ENCODE measurements around the gene SERPINE1. TPM values are rescaled to one million over a fixed set of nuclear protein-coding genes. Genes with fewer than 3 reads are reported as not detected.

The SERPINE1 gene
- total RNA-seq, 4 donors from 2014 or later, result 4.7 to 18.6 (median 7.6) TPM

GRCh38 chr7:101166909-101167644 is 40.2 kb downstream of the SERPINE1 start:
- Histone ChIP-seq H3K27ac (no peak overlapping the region), H3K9me3 (no peaks in the 10 kb centered on the region), H3K36me3 (no peaks in the 10 kb centered on the region), H3K27me3 (peaks cover 41% of the 10 kb centered on the region), H3K4me3 (replicated peaks in 1 of 3) (no peak overlapping the region), H3K4me1 (peaks cover 25 to 57% of the 10 kb centered on the region in 2 donors)
- intact Hi-C loops (cut with DNase I), result loop anchor here (10.0 kb wide), 1 partner anchor 272 kb away; the partner anchor contains the start of gene ACHE
- TF ChIP-seq POLR2A (IDR thresholded peaks at IDR 0.05) (no peak), CTCF (IDR thresholded peaks at IDR 0.05) (no peak)
- no peak for DNase-seq
- WGBS, 2 donors, result 1% methylated on average over 18 to 19 of the region's 19 CpGs

DNA sequence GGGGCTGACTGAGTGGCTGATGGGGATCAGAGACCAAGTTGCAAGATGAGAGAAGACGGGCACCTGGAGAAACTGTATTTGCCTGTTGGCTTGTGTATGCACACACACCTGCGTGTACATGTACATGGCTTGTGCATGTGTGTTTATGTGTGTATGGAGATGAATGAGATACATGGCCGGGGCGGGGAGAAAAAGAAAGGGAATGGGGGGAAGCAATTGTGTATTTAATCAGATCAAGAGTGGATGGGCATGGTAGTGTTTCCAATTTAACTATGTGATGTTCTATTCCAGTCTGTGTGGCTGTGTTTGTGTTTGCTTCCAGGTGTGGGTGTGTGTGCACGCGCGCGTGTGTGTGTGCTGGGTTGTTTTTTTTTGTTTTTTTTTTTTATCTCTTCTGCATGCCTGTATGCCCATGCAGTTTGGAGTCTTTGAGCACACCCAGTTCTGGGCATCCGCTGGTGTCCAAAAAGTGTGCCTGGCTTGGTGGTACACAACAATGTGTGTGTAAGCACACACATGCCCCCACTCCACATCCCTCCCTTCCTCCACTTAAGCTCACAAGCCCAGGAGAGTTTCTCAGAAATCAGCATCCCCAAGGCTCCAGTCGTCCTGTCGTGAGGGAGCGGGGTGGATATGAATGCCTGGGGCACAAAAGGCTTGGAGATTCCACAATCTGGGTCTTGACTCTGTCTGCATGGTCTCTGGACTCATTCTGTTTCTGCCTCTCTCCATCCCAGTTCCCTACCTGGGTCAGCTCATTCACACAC is 40.9 kb downstream of the SERPINE1 start:
- no peak overlapping the region for H3K4me3 ChIP-seq (replicated peaks in 1 of 3)
- no peak for DNase-seq
- H3K9me3 ChIP-seq, result no peaks in the 10 kb centered on the region
- H3K27me3 ChIP-seq, result peaks cover 48% of the 10 kb centered on the region
- H3K4me1 ChIP-seq, result peaks cover 33 to 58% of the 10 kb centered on the region in 2 donors
- H3K27ac ChIP-seq, result no peak overlapping the region
- TF ChIP-seq CTCF (IDR thresholded peaks at IDR 0.05) (no peak), POLR2A (IDR thresholded peaks at IDR 0.05) (no peak)
- WGBS, 2 donors, result 3 to 4% methylated on average over 12 of the region's 12 CpGs
- H3K36me3 ChIP-seq, result no peaks in the 10 kb centered on the region
- intact Hi-C loops (cut with DNase I), result loop anchor here (10.0 kb wide), 1 partner anchor 273 kb away; the partner anchor contains the start of gene ACHE

DNA sequence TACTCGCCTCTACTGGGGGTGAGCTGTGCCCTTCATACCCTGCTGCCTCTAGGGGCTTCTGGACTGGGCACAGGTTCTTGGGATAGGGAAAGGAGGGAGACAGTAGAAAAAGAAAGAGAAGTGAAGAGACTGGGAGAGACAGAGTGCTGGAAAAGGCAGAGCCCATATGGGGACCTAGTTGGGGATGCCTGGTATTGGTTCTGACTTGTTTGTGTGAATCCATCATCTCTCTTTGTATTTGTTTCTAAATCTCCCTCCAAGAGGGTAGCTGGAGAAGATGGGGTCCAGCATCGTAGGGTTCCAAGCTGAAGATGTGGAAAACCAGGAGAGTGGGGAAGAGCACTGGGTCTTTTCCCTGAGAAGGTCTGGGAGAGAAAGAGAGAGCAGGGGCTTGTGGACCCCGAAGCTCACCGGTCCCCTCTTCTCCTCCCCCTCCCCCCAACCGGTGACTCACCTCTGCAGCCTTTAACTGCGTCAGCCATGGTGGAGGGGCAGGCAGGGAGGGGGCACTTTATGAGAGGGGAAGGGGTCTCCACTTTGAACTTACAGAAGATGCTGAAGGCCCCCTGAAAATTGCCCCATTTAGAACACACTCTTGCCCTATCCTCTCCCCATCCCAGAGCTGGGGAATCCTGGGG is 41.6 kb downstream of the SERPINE1 start:
- no peak overlapping the region for H3K4me3 ChIP-seq (replicated peaks in 1 of 3)
- peaks cover 46% of the 10 kb centered on the region for H3K27me3 ChIP-seq
- no peaks in the 10 kb centered on the region for H3K9me3 ChIP-seq
- H3K36me3 ChIP-seq, result no peaks in the 10 kb centered on the region
- intact Hi-C loops (cut with DNase I), result loop anchor here (10.0 kb wide), 1 partner anchor 274 kb away; the partner anchor contains the start of gene ACHE
- WGBS, 2 donors, result 6 to 7% methylated on average over 6 of the region's 6 CpGs
- TF ChIP-seq CTCF (IDR thresholded peaks at IDR 0.05), result no peak
- TF ChIP-seq POLR2A (IDR thresholded peaks at IDR 0.05), result no peak
- no peak for DNase-seq
- H3K4me1 ChIP-seq, result peaks cover 36 to 58% of the 10 kb centered on the region in 2 donors
- no peak overlapping the region for H3K27ac ChIP-seq

GRCh38 chr7:101169110-101169837 is 42.4 kb downstream of the SERPINE1 start:
- Histone ChIP-seq H3K27ac (no peak overlapping the region), H3K4me3 (replicated peaks in 1 of 3) (no peak overlapping the region), H3K27me3 (peaks cover 44% of the 10 kb centered on the region), H3K4me1 (peaks cover 35 to 57% of the 10 kb centered on the region in 2 donors), H3K9me3 (no peaks in the 10 kb centered on the region), H3K36me3 (no peaks in the 10 kb centered on the region)
- DNase-seq, result no peak
- intact Hi-C loops (cut with DNase I), result loop anchor here (10.0 kb wide), 1 partner anchor 274 kb away; the partner anchor contains the start of gene ACHE
- WGBS, 2 donors, result 2 to 4% methylated on average over 13 to 18 of the region's 18 CpGs
- no peak for TF ChIP-seq CTCF (IDR thresholded peaks at IDR 0.05)
- no peak for TF ChIP-seq POLR2A (IDR thresholded peaks at IDR 0.05)

Measured in thyroid gland (tissue), 4 donors.